DND-41 (cell line): ENCODE measurements around the gene PCNX2.

Source experiments
- ATAC-seq: fragments of 200-7000 bp; cut with Tn5 transposase; 3 replicates; pipeline ENCODE4 v1.9.1; 2021; ENCODE audit warnings: low read depth; ENCODE audit not compliant: insufficient read depth
- DNase-seq: peaks from one replicate; pipeline ENCODE4 v3.0.0-alpha.2; 2020
- H2AFZ ChIP-seq: 2 replicates; pipeline ENCODE4 v1.6.0; 2012; ENCODE audit warnings: low read depth, low read length
- H3K27ac ChIP-seq: 2 replicates; pipeline ENCODE4 v1.5.1; 2012; ENCODE audit warnings: low read length, inconsistent platforms
- H3K27me3 ChIP-seq: fragments of 200-600 bp; sonication (generic); 2 replicates; pipeline ENCODE4 v1.6.0; 2012; ENCODE audit warnings: low read length, mild to moderate bottlenecking, inconsistent platforms; ENCODE audit not compliant: insufficient read depth, poor library complexity
- H3K36me3 ChIP-seq: 2 replicates; pipeline ENCODE4 v1.5.1; 2012; ENCODE audit warnings: low read length, inconsistent platforms; ENCODE audit not compliant: insufficient read depth
- H3K4me1 ChIP-seq: 2 replicates; pipeline ENCODE4 v1.5.1; 2012; ENCODE audit warnings: mild to moderate bottlenecking, low read length; ENCODE audit not compliant: insufficient read depth
- H3K4me2 ChIP-seq: 2 replicates; pipeline ENCODE4 v1.6.0; 2012; ENCODE audit warnings: mild to moderate bottlenecking, moderate library complexity, low read length, inconsistent platforms; ENCODE audit not compliant: insufficient read depth
- H3K4me3 ChIP-seq, 2 experiments: fragments of 200-600 bp in 1 of 2; shearing (Covaris generic) in 1 of 2; 2 replicates each; pipeline ENCODE4 v1.5.1; 2012 to 2016; ENCODE audit warnings: inconsistent platforms in 2 of 2, low read length in 2 of 2, mild to moderate bottlenecking in 2 of 2, low read depth in 1 of 2, moderate library complexity in 1 of 2
- H3K79me2 ChIP-seq: 2 replicates; pipeline ENCODE4 v1.6.0; 2012; ENCODE audit warnings: low read length, inconsistent platforms; ENCODE audit not compliant: insufficient read depth
- H3K9ac ChIP-seq: 2 replicates; pipeline ENCODE4 v1.6.0; 2012; ENCODE audit warnings: low read depth, mild to moderate bottlenecking, inconsistent platforms, low read length, moderate library complexity
- H3K9me3 ChIP-seq: 2 replicates; pipeline ENCODE4 v1.5.1; 2012; ENCODE audit warnings: low read length, moderate library complexity, mild to moderate bottlenecking, inconsistent platforms; ENCODE audit not compliant: insufficient read depth, severe bottlenecking
- H4K20me1 ChIP-seq: 2 replicates; pipeline ENCODE4 v1.6.0; 2012; ENCODE audit warnings: low read length; ENCODE audit not compliant: insufficient read depth
- EZH2 ChIP-seq: IDR thresholded peaks from 3 replicates; pipeline ENCODE4 v1.6.1; 2012; ENCODE audit warnings: borderline replicate concordance, low read depth, mild to moderate bottlenecking, moderate library complexity, low read length, inconsistent platforms; ENCODE audit not compliant: severe bottlenecking
- TF ChIP-seq, protein P1 (sequence below): IDR thresholded peaks from 2 replicates; pipeline ENCODE4 v1.5.1; 2012; ENCODE audit warnings: borderline replicate concordance, low read length, moderate library complexity, mild to moderate bottlenecking; ENCODE audit not compliant: poor library complexity, severe bottlenecking; ENCODE audit errors: extremely low read depth

The PCNX2 gene

DNA sequence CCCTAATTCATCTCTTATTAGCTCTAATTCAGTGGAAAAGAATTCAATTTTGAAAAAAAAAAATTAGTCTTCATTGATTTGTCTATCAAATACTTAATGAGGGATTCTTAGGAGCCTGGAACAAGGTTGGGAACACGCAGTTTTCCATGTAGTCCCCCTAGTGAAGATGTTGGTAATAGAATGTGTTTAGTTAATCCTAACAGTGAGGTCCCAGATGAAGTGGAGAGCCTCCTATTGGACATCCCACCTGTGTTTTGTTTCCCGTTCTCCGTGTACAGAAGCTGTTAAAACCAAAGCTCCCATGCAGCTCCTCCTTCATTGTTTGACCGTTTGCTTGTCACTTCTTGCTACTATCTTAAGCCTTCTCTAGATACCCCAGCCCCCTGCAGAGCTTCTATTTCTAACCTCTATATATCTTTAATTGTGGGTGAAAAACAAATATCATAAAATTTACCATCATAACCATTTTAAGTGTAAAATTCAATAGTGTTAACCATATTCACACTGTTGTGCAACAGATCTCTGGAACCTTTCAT is 67.5 kb downstream of the PCNX2 start:
- TF ChIP-seq EZH2, result no peak
- TF ChIP-seq, protein P1, sequence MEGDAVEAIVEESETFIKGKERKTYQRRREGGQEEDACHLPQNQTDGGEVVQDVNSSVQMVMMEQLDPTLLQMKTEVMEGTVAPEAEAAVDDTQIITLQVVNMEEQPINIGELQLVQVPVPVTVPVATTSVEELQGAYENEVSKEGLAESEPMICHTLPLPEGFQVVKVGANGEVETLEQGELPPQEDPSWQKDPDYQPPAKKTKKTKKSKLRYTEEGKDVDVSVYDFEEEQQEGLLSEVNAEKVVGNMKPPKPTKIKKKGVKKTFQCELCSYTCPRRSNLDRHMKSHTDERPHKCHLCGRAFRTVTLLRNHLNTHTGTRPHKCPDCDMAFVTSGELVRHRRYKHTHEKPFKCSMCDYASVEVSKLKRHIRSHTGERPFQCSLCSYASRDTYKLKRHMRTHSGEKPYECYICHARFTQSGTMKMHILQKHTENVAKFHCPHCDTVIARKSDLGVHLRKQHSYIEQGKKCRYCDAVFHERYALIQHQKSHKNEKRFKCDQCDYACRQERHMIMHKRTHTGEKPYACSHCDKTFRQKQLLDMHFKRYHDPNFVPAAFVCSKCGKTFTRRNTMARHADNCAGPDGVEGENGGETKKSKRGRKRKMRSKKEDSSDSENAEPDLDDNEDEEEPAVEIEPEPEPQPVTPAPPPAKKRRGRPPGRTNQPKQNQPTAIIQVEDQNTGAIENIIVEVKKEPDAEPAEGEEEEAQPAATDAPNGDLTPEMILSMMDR, result no peak
- no peak overlapping the region for H3K4me2 ChIP-seq
- no peak overlapping the region for H3K9ac ChIP-seq
- no peaks in the 10 kb centered on the region for H3K36me3 ChIP-seq
- H3K27me3 ChIP-seq, result no peaks in the 10 kb centered on the region
- H3K79me2 ChIP-seq, result no peaks in the 10 kb centered on the region
- H3K4me3 ChIP-seq, result no peak overlapping the region
- H4K20me1 ChIP-seq, result no peaks in the 10 kb centered on the region
- no peak overlapping the region for H3K27ac ChIP-seq
- ATAC-seq (no peak), DNase-seq (no peak)
- no peak overlapping the region for H2AFZ ChIP-seq
- H3K4me1 ChIP-seq, result no peaks in the 10 kb centered on the region
- H3K9me3 ChIP-seq, result no peaks in the 10 kb centered on the region

DNA sequence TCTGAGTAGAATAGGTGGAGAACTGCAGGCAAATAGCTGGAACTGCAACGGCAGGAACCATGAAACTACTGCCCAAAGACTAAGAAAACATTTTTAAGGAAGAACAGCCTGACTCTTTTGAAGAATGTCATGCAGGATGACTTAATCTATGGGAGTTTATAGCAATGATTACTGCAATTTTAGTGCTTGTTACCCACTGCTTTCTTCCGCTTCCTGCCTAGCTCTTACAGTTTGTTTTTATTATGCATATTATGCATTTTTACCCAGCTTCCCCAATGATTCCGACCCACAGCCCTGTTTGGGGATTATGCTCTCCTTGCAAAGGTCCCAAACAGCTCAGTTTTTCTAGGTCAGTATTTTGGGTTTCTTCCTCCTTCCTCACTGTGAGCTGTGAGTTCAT is 71.2 kb downstream of the PCNX2 start:
- no peak overlapping the region for H3K9ac ChIP-seq
- 0 out of 2 replicates have a peak, but pooled peaks cover 4% of the 10 kb centered on the region for H3K36me3 ChIP-seq
- no peaks in the 10 kb centered on the region for H3K27me3 ChIP-seq
- DNase-seq, result no peak
- no peak for ATAC-seq
- no peak overlapping the region for H3K4me3 ChIP-seq
- H3K4me1 ChIP-seq, result no peaks in the 10 kb centered on the region
- no peaks in the 10 kb centered on the region for H3K9me3 ChIP-seq
- no peaks in the 10 kb centered on the region for H3K79me2 ChIP-seq
- H2AFZ ChIP-seq, result no peak overlapping the region
- H3K4me2 ChIP-seq, result no peak overlapping the region
- H4K20me1 ChIP-seq, result no peaks in the 10 kb centered on the region
- no peak overlapping the region for H3K27ac ChIP-seq
- TF ChIP-seq, protein P1, result no peak
- TF ChIP-seq EZH2, result no peak

DNA sequence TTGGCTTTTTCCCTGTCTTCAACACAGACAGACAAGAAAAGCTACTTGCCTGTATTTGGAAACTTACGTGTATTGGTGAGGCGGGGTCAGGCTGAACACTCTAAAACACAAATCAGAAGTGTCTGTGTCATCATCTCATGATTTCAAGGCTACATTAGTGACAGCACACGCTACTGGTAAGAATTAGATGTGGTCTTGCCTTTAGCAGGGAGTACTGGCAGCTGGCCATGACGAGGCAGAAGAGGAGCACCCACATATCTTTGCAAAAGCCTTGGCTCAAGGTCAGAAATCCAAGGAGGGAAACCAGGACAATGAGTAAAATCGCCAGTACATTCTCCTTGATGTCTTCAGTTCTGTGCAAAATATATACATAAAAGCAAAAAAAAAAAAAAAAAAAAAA is 77.7 kb downstream of the PCNX2 start:
- H3K27me3 ChIP-seq, result no peaks in the 10 kb centered on the region
- H3K79me2 ChIP-seq, result no peaks in the 10 kb centered on the region
- DNase-seq, result no peak
- H3K4me3 ChIP-seq, result no peak overlapping the region
- no peak overlapping the region for H2AFZ ChIP-seq
- no peak overlapping the region for H3K27ac ChIP-seq
- ATAC-seq, result no peak
- H3K36me3 ChIP-seq, result 0 out of 2 replicates have a peak, but pooled peaks cover 4% of the 10 kb centered on the region
- no peak for TF ChIP-seq EZH2
- TF ChIP-seq, protein P1, result no peak
- no peaks in the 10 kb centered on the region for H3K4me1 ChIP-seq
- H3K9ac ChIP-seq, result no peak overlapping the region
- H3K9me3 ChIP-seq, result no peaks in the 10 kb centered on the region
- H4K20me1 ChIP-seq, result no peaks in the 10 kb centered on the region
- H3K4me2 ChIP-seq, result no peak overlapping the region
